Trophoblast cell (in vitro differentiated cells and primary cell): ENCODE results near the gene POU1F1.

Experiments
- DNase-seq, 2 donors: peaks; one replicate each; pipeline ENCODE4 v3.0.0-alpha.2; 2016
- H2AFZ ChIP-seq: 2 replicates; pipeline ENCODE4 v1.6.1; 2013; ENCODE audit warnings: low read length, moderate library complexity, mild to moderate bottlenecking; ENCODE audit not compliant: insufficient read depth, poor library complexity
- H2AK5ac ChIP-seq: 2 replicates; pipeline ENCODE4 v1.6.1; 2013; ENCODE audit warnings: mild to moderate bottlenecking, low read length
- H2BK120ac ChIP-seq: 2 replicates; pipeline ENCODE4 v1.6.1; 2013; ENCODE audit warnings: low read length, mild to moderate bottlenecking, moderate library complexity; ENCODE audit not compliant: insufficient read depth, poor library complexity
- H2BK12ac ChIP-seq: 2 replicates; pipeline ENCODE4 v1.6.1; 2013; ENCODE audit warnings: mild to moderate bottlenecking, low read length, moderate library complexity
- H2BK5ac ChIP-seq: 2 replicates; pipeline ENCODE4 v1.6.1; 2013; ENCODE audit warnings: low read length, low read depth, moderate library complexity, mild to moderate bottlenecking; ENCODE audit not compliant: poor library complexity
- H3K14ac ChIP-seq: 2 replicates; pipeline ENCODE4 v1.6.1; 2013; ENCODE audit warnings: mild to moderate bottlenecking, low read length
- H3K18ac ChIP-seq: 2 replicates; pipeline ENCODE4 v1.6.1; 2013; ENCODE audit warnings: mild to moderate bottlenecking, low read length
- H3K23ac ChIP-seq: 2 replicates; pipeline ENCODE4 v1.6.1; 2013; ENCODE audit warnings: low read length
- H3K27ac ChIP-seq: 2 replicates; pipeline ENCODE4 v1.5.1; 2013; ENCODE audit warnings: low read depth, mild to moderate bottlenecking, inconsistent platforms, low read length, moderate library complexity
- H3K27me3 ChIP-seq: 2 replicates; pipeline ENCODE4 v1.6.1; 2013; ENCODE audit warnings: inconsistent platforms, mild to moderate bottlenecking, low read length, moderate library complexity; ENCODE audit not compliant: insufficient read depth
- H3K36me3 ChIP-seq, 2 experiments: 1 replicate in 1 of 2; 2 replicates in 1 of 2; pipeline ENCODE4 v1.6.1; 2013; ENCODE audit warnings: low read length in 2 of 2, mild to moderate bottlenecking in 2 of 2, moderate library complexity in 1 of 2; ENCODE audit not compliant: insufficient read depth in 2 of 2, control insufficient read depth in 1 of 2
- H3K4ac ChIP-seq: 2 replicates; pipeline ENCODE4 v1.6.1; 2013; ENCODE audit warnings: low read depth, mild to moderate bottlenecking, low read length, moderate library complexity
- H3K4me1 ChIP-seq, 2 experiments: 1 replicate in 1 of 2; 2 replicates in 1 of 2; pipeline ENCODE4 v1.6.1; 2013; ENCODE audit warnings: low read length in 2 of 2, mild to moderate bottlenecking in 2 of 2, moderate library complexity in 1 of 2; ENCODE audit not compliant: insufficient read depth in 2 of 2, control insufficient read depth in 1 of 2
- H3K4me2 ChIP-seq: 2 replicates; pipeline ENCODE4 v1.6.1; 2013; ENCODE audit warnings: inconsistent platforms, mild to moderate bottlenecking, low read length, moderate library complexity
- H3K4me3 ChIP-seq: 2 replicates; pipeline ENCODE4 v1.5.1; 2013; ENCODE audit warnings: mild to moderate bottlenecking, low read depth, low read length, inconsistent platforms
- H3K79me1 ChIP-seq: one replicate; pipeline ENCODE4 v1.6.1; 2013; ENCODE audit warnings: low read length
- H3K79me2 ChIP-seq: 2 replicates; pipeline ENCODE4 v1.6.1; 2013; ENCODE audit warnings: low read length, mild to moderate bottlenecking; ENCODE audit not compliant: control insufficient read depth, insufficient read depth, poor library complexity
- H3K9ac ChIP-seq: 2 replicates; pipeline ENCODE4 v1.6.1; 2013; ENCODE audit warnings: mild to moderate bottlenecking, low read length
- H3K9me3 ChIP-seq: 2 replicates; pipeline ENCODE4 v1.6.1; 2013; ENCODE audit warnings: low read depth, mild to moderate bottlenecking, control low read depth, inconsistent platforms, low read length; ENCODE audit not compliant: insufficient read depth
- H4K12ac ChIP-seq: 2 replicates; pipeline ENCODE4 v1.6.1; 2013; ENCODE audit warnings: low read depth, mild to moderate bottlenecking, low read length, moderate library complexity
- H4K8ac ChIP-seq: 2 replicates; pipeline ENCODE4 v1.6.1; 2013; ENCODE audit warnings: low read depth, mild to moderate bottlenecking, low read length, moderate library complexity
- H4K91ac ChIP-seq: one replicate; pipeline ENCODE4 v1.6.1; 2013; ENCODE audit warnings: low read depth, mild to moderate bottlenecking, low read length, moderate library complexity
- WGBS: extraction: QIAGEN DNeasy Blood & Tissue Kit; methylation state at CpG from one replicate; pipeline ENCODE4 v1.1.7; 2013; ENCODE audit warnings: missing lambda C conversion rate; ENCODE audit not compliant: insufficient read length, insufficient coverage; ENCODE audit errors: extremely low coverage; 5-methylcytosine and 5-hydroxymethylcytosine counted together

Gene POU1F1

GRCh38 chr3:87288446-87288845, 12.1 kb upstream of the POU1F1 start:
- Histone ChIP-seq H3K79me1 (no peaks in the 10 kb centered on the region), H3K4ac (no peak overlapping the region), H2BK120ac (no peak overlapping the region), H4K91ac (no peak overlapping the region), H3K4me3 (no peak overlapping the region), H3K27me3 (no peaks in the 10 kb centered on the region), H2BK12ac (no peak overlapping the region), H4K12ac (no peak overlapping the region), H3K36me3 (no peaks in the 10 kb centered on the region), H4K8ac (no peak overlapping the region), H3K27ac (no peak overlapping the region), H2AFZ (no peak overlapping the region), H3K14ac (no peak overlapping the region), H2BK5ac (no peak overlapping the region), H3K79me2 (no peaks in the 10 kb centered on the region), H2AK5ac (no peak overlapping the region), H3K9ac (no peak overlapping the region), H3K9me3 (no peaks in the 10 kb centered on the region), H3K23ac (no peak overlapping the region), H3K4me2 (no peak overlapping the region), H3K4me1 (no peaks in the 10 kb centered on the region), H3K18ac (no peak overlapping the region)
- no peak for DNase-seq
- WGBS, result no CpG with 5 or more reads among the region's 8 CpGs

GRCh38 chr3:87287011-87287410, 10.6 kb upstream of the POU1F1 start:
- Histone ChIP-seq H3K27ac (no peak overlapping the region), H2AFZ (no peak overlapping the region), H4K8ac (no peak overlapping the region), H3K79me1 (no peaks in the 10 kb centered on the region), H3K4ac (no peak overlapping the region), H3K79me2 (no peaks in the 10 kb centered on the region), H3K9me3 (no peaks in the 10 kb centered on the region), H3K27me3 (no peaks in the 10 kb centered on the region), H3K4me3 (no peak overlapping the region), H4K12ac (no peak overlapping the region), H3K4me2 (no peak overlapping the region), H3K18ac (no peak overlapping the region), H4K91ac (no peak overlapping the region), H3K9ac (no peak overlapping the region), H3K36me3 (no peaks in the 10 kb centered on the region), H2AK5ac (no peak overlapping the region), H3K4me1 (no peaks in the 10 kb centered on the region), H3K23ac (no peak overlapping the region), H3K14ac (no peak overlapping the region), H2BK120ac (no peak overlapping the region), H2BK12ac (no peak overlapping the region), H2BK5ac (no peak overlapping the region)
- DNase-seq, result no peak
- whole genome bisulfite sequencing, result no CpG with 5 or more reads among the region's 1 CpG

GRCh38 chr3:87272718-87273341, 3.6 kb downstream of the POU1F1 start:
- no peak overlapping the region for H4K12ac ChIP-seq
- no peak overlapping the region for H2BK120ac ChIP-seq
- H3K18ac ChIP-seq, result no peak overlapping the region
- H3K9ac ChIP-seq, result no peak overlapping the region
- no CpG with 5 or more reads among the region's 4 CpGs for WGBS
- no peak overlapping the region for H4K8ac ChIP-seq
- H3K79me2 ChIP-seq, result no peaks in the 10 kb centered on the region
- H3K36me3 ChIP-seq, result no peaks in the 10 kb centered on the region
- H3K4me3 ChIP-seq, result no peak overlapping the region
- H3K27me3 ChIP-seq, result no peaks in the 10 kb centered on the region
- H3K4ac ChIP-seq, result no peak overlapping the region
- H3K14ac ChIP-seq, result no peak overlapping the region
- no peaks in the 10 kb centered on the region for H3K4me1 ChIP-seq
- no peak overlapping the region for H3K27ac ChIP-seq
- no peak overlapping the region for H2AFZ ChIP-seq
- H3K4me2 ChIP-seq, result no peak overlapping the region
- H2BK12ac ChIP-seq, result no peak overlapping the region
- H3K9me3 ChIP-seq, result no peaks in the 10 kb centered on the region
- no peaks in the 10 kb centered on the region for H3K79me1 ChIP-seq
- no peak overlapping the region for H3K23ac ChIP-seq
- DNase-seq, result no peak
- no peak overlapping the region for H4K91ac ChIP-seq
- H2BK5ac ChIP-seq, result no peak overlapping the region
- H2AK5ac ChIP-seq, result no peak overlapping the region

- H3K4ac ChIP-seq, result no peak overlapping the region
- H2BK120ac ChIP-seq, result no peak overlapping the region
- no peak overlapping the region for H3K14ac ChIP-seq
- no peaks in the 10 kb centered on the region for H3K36me3 ChIP-seq
- H3K23ac ChIP-seq, result no peak overlapping the region
- H3K4me1 ChIP-seq, result no peaks in the 10 kb centered on the region
- H2AFZ ChIP-seq, result no peak overlapping the region
- H3K4me3 ChIP-seq, result no peak overlapping the region
- no peak overlapping the region for H3K4me2 ChIP-seq
- no peak overlapping the region for H2BK5ac ChIP-seq
- WGBS, result no CpG with 5 or more reads among the region's 4 CpGs
- H3K18ac ChIP-seq, result no peak overlapping the region
- H4K8ac ChIP-seq, result no peak overlapping the region
- H3K79me2 ChIP-seq, result no peaks in the 10 kb centered on the region
- DNase-seq, result no peak
- no peaks in the 10 kb centered on the region for H3K79me1 ChIP-seq
- no peak overlapping the region for H2BK12ac ChIP-seq
- H3K27ac ChIP-seq, result no peak overlapping the region
- no peaks in the 10 kb centered on the region for H3K9me3 ChIP-seq
- H2AK5ac ChIP-seq, result no peak overlapping the region
- H3K27me3 ChIP-seq, result no peaks in the 10 kb centered on the region
- H4K12ac ChIP-seq, result no peak overlapping the region
- no peak overlapping the region for H4K91ac ChIP-seq
- H3K9ac ChIP-seq, result no peak overlapping the region
These were observed 5.3 kb downstream of the POU1F1 start for GRCh38 chr3:87270908-87271700.
